GM20000 (cell line): ENCODE data around the gene BOLL.
A peak's percentile ranks its signal among the peaks of the same experiment; 100 is the strongest.
"Not testable (repeated sequence)": the region's sequence is repeated elsewhere in the genome, so short reads cannot be mapped to it uniquely, and the experiment has no call there.

Source experiments
- DNase-seq: peaks from one replicate; pipeline ENCODE4 v3.0.0; 2012; ENCODE audit warnings: low spot score
- TF ChIP-seq, protein P1 (sequence below): IDR thresholded peaks from 2 replicates; pipeline ENCODE4 v1.5.1; 2012; ENCODE audit warnings: mild to moderate bottlenecking, control low read depth; ENCODE audit errors: extremely low read depth, missing control alignments

Gene BOLL

GRCh38 chr2:197710424-197711042 lies 74.6 kb downstream of the BOLL start:
- peak; percentile 71 for DNase-seq
- TF ChIP-seq, protein P1, sequence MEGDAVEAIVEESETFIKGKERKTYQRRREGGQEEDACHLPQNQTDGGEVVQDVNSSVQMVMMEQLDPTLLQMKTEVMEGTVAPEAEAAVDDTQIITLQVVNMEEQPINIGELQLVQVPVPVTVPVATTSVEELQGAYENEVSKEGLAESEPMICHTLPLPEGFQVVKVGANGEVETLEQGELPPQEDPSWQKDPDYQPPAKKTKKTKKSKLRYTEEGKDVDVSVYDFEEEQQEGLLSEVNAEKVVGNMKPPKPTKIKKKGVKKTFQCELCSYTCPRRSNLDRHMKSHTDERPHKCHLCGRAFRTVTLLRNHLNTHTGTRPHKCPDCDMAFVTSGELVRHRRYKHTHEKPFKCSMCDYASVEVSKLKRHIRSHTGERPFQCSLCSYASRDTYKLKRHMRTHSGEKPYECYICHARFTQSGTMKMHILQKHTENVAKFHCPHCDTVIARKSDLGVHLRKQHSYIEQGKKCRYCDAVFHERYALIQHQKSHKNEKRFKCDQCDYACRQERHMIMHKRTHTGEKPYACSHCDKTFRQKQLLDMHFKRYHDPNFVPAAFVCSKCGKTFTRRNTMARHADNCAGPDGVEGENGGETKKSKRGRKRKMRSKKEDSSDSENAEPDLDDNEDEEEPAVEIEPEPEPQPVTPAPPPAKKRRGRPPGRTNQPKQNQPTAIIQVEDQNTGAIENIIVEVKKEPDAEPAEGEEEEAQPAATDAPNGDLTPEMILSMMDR: no peak

DNA sequence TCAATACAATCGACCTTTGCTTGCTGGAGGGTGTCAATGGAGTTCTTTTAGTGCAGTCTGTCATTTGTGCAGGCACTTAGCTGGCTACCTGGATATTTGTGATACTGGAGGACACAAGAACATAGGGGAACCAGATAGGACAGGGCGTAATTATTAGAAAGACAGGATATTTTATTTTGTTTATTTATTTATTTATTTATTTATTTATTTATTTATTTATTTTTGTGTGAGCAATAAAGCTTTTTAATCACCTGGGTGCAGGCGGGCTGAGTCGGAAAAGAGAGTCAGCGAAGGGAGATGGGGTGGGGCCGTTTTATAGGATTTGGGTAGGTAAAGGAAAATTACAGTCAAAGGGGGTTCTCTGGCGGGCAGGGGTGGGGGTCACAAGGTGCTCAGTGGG lies 76.0 kb downstream of the BOLL start:
- DNase-seq: not testable (repeated sequence)

- TF ChIP-seq, protein P1: no peak
- DNase-seq: no peak
Observed at GRCh38 chr2:197708331-197708730, 76.8 kb downstream of the BOLL start.

- TF ChIP-seq, protein P1: peak; percentile 58
- DNase-seq: peak; percentile 42
Observed at GRCh38 chr2:197707316-197708213, 77.6 kb downstream of the BOLL start.

GRCh38 chr2:197706839-197707207 lies 78.3 kb downstream of the BOLL start:
- TF ChIP-seq, protein P1: no peak
- DNase-seq: no peak

DNA sequence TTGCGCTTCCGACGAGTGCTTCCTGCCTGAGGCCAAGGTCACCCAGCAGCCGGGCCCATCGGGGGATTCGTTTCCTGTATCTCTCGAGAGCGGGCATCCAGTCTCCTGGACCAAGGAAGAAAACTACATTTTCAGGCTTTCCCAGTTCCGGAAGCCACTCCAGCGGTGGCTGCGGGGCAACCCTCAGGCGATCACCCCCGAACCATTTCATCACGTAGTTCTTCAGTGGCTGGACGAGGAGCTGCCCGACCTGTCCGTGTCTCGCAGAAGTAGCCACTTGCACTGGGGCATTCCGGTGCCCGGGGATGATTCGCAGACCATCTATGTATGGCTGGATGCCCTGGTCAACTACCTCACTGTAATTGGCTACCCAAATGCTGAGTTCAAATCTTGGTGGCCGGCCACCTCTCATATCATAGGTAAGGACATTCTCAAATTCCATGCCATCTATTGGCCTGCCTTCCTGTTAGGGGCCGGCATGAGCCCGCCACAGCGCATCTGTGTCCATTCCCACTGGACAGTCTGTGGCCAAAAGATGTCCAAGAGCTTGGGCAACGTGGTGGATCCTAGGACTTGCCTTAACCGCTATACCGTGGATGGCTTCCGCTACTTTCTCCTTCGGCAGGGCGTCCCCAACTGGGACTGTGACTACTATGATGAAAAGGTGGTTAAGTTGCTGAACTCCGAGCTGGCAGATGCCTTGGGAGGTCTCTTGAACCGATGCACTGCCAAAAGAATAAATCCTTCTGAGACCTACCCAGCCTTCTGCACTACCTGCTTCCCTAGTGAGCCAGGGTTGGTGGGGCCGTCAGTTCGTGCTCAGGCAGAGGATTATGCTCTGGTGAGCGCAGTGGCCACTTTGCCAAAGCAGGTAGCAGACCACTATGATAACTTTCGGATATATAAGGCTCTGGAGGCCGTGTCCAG lies 78.9 kb downstream of the BOLL start:
- DNase-seq: peak; percentile 21
- TF ChIP-seq, protein P1: no peak

DNA sequence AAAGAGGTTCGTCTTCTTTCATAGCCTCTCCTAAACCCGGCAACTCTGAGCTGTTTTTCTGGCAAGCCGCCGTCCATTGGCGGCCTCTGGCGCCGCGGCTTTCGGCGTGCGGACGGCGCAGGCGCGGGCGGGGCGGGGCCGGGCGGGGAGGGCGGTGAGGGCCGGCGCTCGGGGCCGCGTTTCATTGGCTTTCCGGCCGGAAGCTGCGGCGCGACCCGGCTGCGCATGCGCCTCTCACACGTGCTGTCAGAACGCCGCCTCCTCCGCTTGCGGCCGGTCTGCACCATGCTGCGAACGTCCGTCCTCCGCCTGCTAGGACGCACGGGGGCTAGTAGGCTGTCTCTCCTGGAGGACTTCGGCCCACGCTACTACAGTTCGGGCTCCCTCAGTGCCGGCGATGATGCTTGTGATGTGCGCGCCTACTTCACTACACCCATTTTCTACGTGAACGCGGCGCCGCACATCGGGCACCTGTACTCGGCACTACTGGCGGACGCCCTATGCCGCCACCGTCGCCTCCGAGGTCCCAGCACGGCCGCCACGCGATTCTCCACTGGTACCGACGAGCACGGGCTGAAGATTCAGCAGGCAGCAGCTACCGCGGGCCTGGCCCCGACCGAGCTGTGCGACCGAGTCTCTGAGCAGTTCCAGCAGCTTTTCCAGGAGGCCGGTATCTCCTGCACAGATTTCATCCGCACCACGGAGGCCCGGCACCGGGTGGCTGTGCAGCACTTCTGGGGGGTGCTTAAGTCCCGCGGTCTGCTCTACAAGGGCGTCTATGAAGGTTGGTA lies 79.8 kb downstream of the BOLL start, which contains the start of gene MARS2:
TSS of gene MARS2 (plus strand) at position 249 of the 791 bp plus-strand sequence. CDS start at position 286, 37 bp downstream.
- DNase-seq: peak; percentile 95
- TF ChIP-seq, protein P1: no peak
